PC-9 (cell line): ENCODE data around the gene DHRSX. TPM values are rescaled to one million over a fixed set of nuclear protein-coding genes. Genes with fewer than 3 reads are reported as not detected.

Experiments used
- BruUV-seq: library from RNA; stranded (reverse); fragments of 400-500 nt; replicated peaks from 2 replicates; lab custom pipeline; 2021; lab: Mats Ljungman, UMichigan
- CTCF ChIA-PET: fragments of 300-600 bp; sonication (Branson Sonifier 250); formaldehyde crosslinking; loops from one replicate; lab custom pipeline; 2022; ENCODE audit warnings: antibody characterized with exemption; lab: Charles Lee
- POLR2A ChIA-PET: fragments of 300-600 bp; sonication (Branson Sonifier 250); formaldehyde crosslinking; loops from one replicate; lab custom pipeline; 2022; ENCODE audit warnings: antibody characterized with exemption; ENCODE audit not compliant: unreplicated experiment; lab: Charles Lee
- DNase-seq, 2 experiments: peaks; one replicate each; pipeline versions ENCODE4 v3.0.0 to v3.0.0-alpha.2; 2015 to 2022; ENCODE audit warnings: mixed read lengths in 1 of 2
- H2AFZ ChIP-seq: fragments of 200-600 bp; sonication (generic); 2 replicates; pipeline ENCODE4 v1.8.1; 2017; ENCODE audit warnings: antibody characterized with exemption
- H3F3A ChIP-seq: fragments of 200-600 bp; sonication (generic); 2 replicates; pipeline ENCODE4 v1.8.1; 2017; ENCODE audit warnings: antibody characterized with exemption, mild to moderate bottlenecking, low read depth; ENCODE audit not compliant: insufficient read depth
- H3K27ac ChIP-seq: fragments of 200-600 bp; sonication (generic); 2 replicates; pipeline ENCODE4 v1.6.1; 2016; ENCODE audit warnings: mixed run types
- H3K27me3 ChIP-seq: fragments of 200-600 bp; sonication (generic); 2 replicates; pipeline ENCODE4 v1.6.1; 2016; ENCODE audit warnings: low read depth, mixed run types; ENCODE audit not compliant: insufficient read depth
- H3K36me3 ChIP-seq: fragments of 200-600 bp; sonication (generic); 2 replicates; pipeline ENCODE4 v1.6.1; 2016; ENCODE audit warnings: low read depth, mixed run types
- H3K4me1 ChIP-seq: fragments of 200-600 bp; sonication (generic); replicated peaks from 2 replicates; pipeline ENCODE4 v1.6.1; 2016; ENCODE audit warnings: mixed run types; ENCODE audit not compliant: insufficient read depth
- H3K4me2 ChIP-seq: fragments of 200-600 bp; sonication (generic); 2 replicates; pipeline ENCODE4 v1.6.1; 2017; ENCODE audit warnings: mixed run types
- H3K4me3 ChIP-seq: fragments of 200-600 bp; sonication (generic); 2 replicates; pipeline ENCODE4 v1.6.1; 2016; ENCODE audit warnings: mixed run types
- H3K79me2 ChIP-seq: fragments of 200-600 bp; sonication (generic); 2 replicates; pipeline ENCODE4 v1.6.1; 2017; ENCODE audit warnings: low read depth, mixed run types
- H3K9me2 ChIP-seq: fragments of 200-600 bp; sonication (generic); 2 replicates; pipeline ENCODE4 v1.8.1; 2017; ENCODE audit warnings: mild to moderate bottlenecking; ENCODE audit not compliant: insufficient read depth
- H3K9me3 ChIP-seq: fragments of 200-600 bp; sonication (generic); 2 replicates; pipeline ENCODE4 v1.8.1; 2016; ENCODE audit warnings: low read depth; ENCODE audit not compliant: insufficient read depth
- H4K20me1 ChIP-seq: fragments of 200-600 bp; sonication (generic); 2 replicates; pipeline ENCODE4 v1.8.1; 2017; ENCODE audit not compliant: insufficient read depth
- CTCF ChIP-seq: fragments of 200-600 bp; sonication (generic); conservative IDR thresholded peaks from 2 replicates; pipeline ENCODE4 v1.6.1; 2017; ENCODE audit warnings: mixed run types, antibody characterized with exemption, mild to moderate bottlenecking, moderate library complexity
- EZH2 ChIP-seq: fragments of 200-600 bp; sonication (generic); IDR thresholded peaks from 2 replicates; pipeline ENCODE4 v1.8.0; 2017; ENCODE audit warnings: antibody characterized with exemption, low read depth
- intact Hi-C: fragments of 100-400 bp; cut with micrococcal nuclease; formaldehyde crosslinking; loops from one replicate; pipeline ENCODE4 v1.10.0; 2022; ENCODE audit not compliant: unreplicated experiment
- total RNA-seq: library from RNA; stranded (reverse); gene quantifications from 2 replicates; pipeline ENCODE4 v1.2.3, GENCODE V29; 2021

The DHRSX gene
- total RNA-seq, 1 experiment from 2014 or later: 13.2 TPM

GRCh38 chrX:2187352-2188115, 313.2 kb downstream of the DHRSX start:
- Histone ChIP-seq H3K4me1 (no peaks in the 10 kb centered on the region), H3K27me3 (peaks cover 18% of the 10 kb centered on the region; the same call in 1 of the 2 replicates), H3F3A (no peaks in the 10 kb centered on the region), H3K9me3 (no peaks in the 10 kb centered on the region), H2AFZ (no peak overlapping the region), H3K4me3 (no peak overlapping the region), H3K36me3 (no peaks in the 10 kb centered on the region), H3K79me2 (no peaks in the 10 kb centered on the region), H4K20me1 (no peaks in the 10 kb centered on the region), H3K4me2 (no peak overlapping the region), H3K27ac (no peak overlapping the region), H3K9me2 (no peaks in the 10 kb centered on the region)
- CTCF ChIA-PET: no interaction called here
- no peak for DNase-seq
- no peak for TF ChIP-seq CTCF
- no peak for TF ChIP-seq EZH2
- intact Hi-C loops: no loop called here
- POLR2A ChIA-PET: no interaction called here
- BruUV-seq: no TSS peak

GRCh38 chrX:2185341-2186082, 315.3 kb downstream of the DHRSX start:
- H3K79me2 ChIP-seq: no peaks in the 10 kb centered on the region
- no peaks in the 10 kb centered on the region for H3K4me1 ChIP-seq
- no peaks in the 10 kb centered on the region for H3K36me3 ChIP-seq
- no peak overlapping the region for H3K27ac ChIP-seq
- no peak overlapping the region for H3K4me2 ChIP-seq
- intact Hi-C loops: no loop called here
- no peaks in the 10 kb centered on the region for H4K20me1 ChIP-seq
- H3F3A ChIP-seq: no peaks in the 10 kb centered on the region
- TF ChIP-seq EZH2: no peak
- no peak for TF ChIP-seq CTCF
- H2AFZ ChIP-seq: no peak overlapping the region
- no peak for DNase-seq
- POLR2A ChIA-PET: no interaction called here
- CTCF ChIA-PET: no interaction called here
- BruUV-seq: no TSS peak
- H3K9me3 ChIP-seq: no peaks in the 10 kb centered on the region
- peaks cover 7% of the 10 kb centered on the region; the same call in 1 of the 2 replicates for H3K27me3 ChIP-seq
- no peaks in the 10 kb centered on the region for H3K9me2 ChIP-seq
- no peak overlapping the region for H3K4me3 ChIP-seq

- no peak overlapping the region for H3K4me2 ChIP-seq
- no peaks in the 10 kb centered on the region for H3K9me2 ChIP-seq
- no peak overlapping the region for H3K4me3 ChIP-seq
- H3K27me3 ChIP-seq: no peaks in the 10 kb centered on the region
- POLR2A ChIA-PET: no interaction called here
- H3K36me3 ChIP-seq: no peaks in the 10 kb centered on the region
- H4K20me1 ChIP-seq: no peaks in the 10 kb centered on the region
- no peak overlapping the region for H3K27ac ChIP-seq
- H2AFZ ChIP-seq: no peak overlapping the region
- H3K79me2 ChIP-seq: no peaks in the 10 kb centered on the region
- CTCF ChIA-PET: no interaction called here
- TF ChIP-seq CTCF (no peak), EZH2 (no peak)
- no peak for DNase-seq
- intact Hi-C loops: no loop called here
- H3K4me1 ChIP-seq: no peaks in the 10 kb centered on the region
- no TSS peak for BruUV-seq
- H3F3A ChIP-seq: no peaks in the 10 kb centered on the region
- no peaks in the 10 kb centered on the region for H3K9me3 ChIP-seq
Measured at GRCh38 chrX:2184089-2184488, 316.7 kb downstream of the DHRSX start.
